Measurements from ENCODE around the gene WDPCP.
"Not testable (repeated sequence)": the region's sequence is repeated elsewhere in the genome, so short reads cannot be mapped to it uniquely, and the experiment has no call there.

The WDPCP gene

DNA sequence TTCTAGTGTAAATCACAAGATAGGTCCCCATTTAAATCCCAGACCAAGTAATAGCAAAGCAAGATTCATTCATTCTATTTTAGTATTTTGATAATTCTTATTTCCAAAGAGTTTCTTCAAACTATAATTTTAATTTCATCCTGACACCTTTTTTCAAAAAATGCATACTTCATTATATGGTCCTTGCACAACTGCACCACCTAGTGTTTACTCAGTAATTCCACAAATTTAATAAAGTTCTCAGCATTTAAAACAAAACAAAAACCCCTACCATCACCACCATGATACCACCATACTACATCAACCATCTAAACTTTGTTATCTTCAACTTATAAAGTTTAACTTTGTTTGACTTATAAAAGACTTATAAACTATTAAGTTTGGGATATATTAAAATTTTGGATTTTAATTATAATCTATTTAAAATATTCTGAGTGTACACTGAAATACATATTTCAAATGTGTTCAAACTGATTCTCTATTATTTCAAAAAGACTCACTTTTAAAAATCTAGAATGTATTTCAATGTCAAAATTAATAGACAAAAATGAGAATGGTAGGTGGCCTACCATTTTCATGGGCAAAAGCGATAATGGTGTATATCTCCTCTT lies 44.2 kb downstream of the WDPCP start:
- no peak for DNase-seq (ENCODE audit: low read depth in 2 of 2)

DNA sequence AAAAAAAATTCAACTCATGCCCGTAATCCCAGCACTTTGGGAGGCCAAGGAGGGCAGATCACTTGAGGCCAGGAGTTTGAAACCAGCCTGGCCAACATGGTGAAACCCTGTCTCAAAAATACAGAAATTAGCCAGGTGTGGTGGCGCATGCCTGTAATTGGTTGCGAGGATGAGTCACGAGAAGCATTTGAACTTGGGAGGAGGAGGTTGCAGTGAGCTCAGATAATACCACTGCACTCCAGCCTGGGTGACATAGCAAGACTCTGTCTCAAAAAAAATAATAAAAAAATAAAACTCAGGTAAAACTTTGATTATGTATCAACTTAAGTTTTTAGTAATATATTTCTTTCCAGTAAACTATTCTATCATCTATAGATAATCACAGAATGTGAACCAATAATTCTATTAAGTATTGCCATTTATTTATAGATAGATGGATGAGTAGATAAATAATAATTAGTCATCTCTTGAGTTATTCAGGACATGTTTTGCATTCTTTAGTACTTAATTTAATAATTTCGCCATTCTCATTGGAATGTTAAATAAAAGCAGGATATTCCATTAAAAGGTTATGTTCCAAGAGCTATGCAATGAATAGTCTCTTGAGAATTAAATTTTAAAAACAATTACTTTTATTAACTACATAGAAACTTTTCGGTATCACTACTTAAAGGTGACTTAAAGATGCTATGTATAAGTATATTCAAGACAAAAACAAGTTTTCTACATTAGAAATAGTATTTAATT lies 48.7 kb downstream of the WDPCP start:
- no peak for DNase-seq (ENCODE audit: low read depth in 2 of 2)

DNA sequence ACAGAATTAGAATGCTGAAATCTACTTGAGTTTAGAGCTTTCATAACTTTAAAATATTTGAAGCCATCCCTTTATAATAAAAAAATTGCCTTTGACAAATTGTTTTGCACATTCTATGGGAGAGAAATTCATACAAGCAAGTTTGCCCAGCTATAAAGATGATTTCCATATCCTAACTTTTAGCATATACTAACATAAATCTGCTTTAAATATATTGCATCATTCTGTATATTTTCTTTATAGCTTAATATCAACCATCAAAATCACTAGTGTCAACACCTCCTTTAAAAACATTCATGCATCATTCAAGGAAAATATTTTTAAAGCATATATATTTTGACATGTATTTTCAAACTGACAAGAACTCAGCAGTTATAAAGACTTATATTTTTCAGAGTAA lies 49.9 kb downstream of the WDPCP start:
- no peak for DNase-seq (ENCODE audit: low read depth in 2 of 2)

DNA sequence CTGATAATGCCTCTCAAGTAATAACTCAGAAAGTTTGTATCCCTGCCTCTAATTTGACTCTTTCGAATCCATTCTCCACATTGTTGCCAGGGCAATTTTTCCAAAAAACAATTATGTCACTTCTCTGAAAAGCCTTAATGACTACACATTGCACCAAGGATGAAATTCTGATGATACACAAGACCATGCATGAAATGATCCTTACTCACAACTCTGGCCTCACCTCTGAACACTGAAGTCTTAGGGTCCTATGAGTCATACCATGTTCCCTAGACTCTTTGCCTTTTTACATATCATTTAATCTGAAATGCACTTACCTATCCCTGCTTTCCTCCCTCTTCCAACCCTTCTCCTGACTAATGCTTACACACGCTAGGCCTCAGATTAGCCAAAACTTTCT lies 51.0 kb downstream of the WDPCP start:
- DNase-seq (ENCODE audit: low read depth in 2 of 2), result no peak

DNA sequence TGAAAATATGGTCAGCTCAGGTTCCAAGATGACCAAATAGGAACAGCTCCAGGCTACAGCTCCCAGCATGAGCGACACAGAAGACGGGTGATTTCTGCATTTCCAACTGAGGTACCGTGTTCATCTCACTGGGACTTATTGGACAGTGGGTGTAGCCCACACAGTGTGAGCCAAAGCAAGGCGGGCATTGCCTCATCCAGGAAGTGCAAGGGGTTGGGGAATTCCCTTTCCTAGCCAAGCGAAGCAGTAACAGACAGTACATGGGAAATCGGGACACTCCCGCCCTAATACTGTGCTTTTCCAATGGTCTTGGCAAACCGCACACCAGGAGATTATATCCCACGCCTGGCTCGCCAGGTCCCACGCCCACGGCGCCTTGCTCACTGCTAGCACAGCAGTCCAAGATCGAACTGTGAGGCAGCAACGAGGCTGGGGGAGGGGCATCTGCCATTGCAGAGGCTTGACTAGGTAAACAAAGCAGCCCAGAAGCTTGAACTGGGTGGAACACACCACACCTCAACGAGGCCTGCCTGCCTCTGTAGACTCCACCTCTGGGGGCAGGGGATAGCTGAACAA lies 57.5 kb downstream of the WDPCP start:
- no peak for DNase-seq (ENCODE audit: low read depth in 2 of 2)

DNA sequence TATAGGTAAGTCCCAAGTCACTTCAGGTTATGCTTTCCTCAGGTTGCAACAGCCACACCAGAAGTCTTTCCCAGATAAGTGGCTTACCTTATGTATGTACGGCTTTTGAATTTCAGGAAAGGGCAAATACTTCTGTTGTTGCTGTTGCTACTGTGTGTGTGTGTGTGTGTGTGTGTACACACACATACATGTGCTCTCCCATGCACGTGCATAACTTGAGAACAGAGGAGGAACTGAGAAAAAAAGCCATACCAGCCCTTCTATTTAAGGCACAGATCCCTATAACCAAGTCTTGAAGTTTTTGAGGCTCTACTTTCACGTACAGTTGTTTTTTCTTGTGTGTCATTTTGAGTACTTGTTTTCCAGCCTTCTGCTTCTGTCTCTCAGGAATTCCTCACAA lies 62.4 kb downstream of the WDPCP start:
- DNase-seq (ENCODE audit: low read depth in 2 of 2), result no peak

DNA sequence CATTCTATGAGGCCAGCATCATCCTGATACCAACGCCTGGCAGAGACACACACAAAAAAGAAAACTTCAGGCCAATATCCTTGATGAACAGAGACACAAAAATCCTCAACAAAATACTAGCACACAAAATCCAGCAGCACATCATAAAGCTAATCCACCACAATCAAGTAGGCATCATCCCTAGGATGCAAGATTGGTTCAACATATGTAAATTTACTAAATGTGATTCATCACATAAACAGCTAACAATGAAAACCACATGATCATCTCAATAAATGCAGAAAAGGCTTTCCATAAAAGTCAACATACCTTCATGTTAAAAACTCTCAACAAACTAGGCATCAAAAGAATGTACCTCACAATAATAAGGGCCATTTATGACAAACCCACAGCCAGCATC lies 65.3 kb downstream of the WDPCP start:
- DNase-seq (ENCODE audit: low read depth in 2 of 2), result no peak

DNA sequence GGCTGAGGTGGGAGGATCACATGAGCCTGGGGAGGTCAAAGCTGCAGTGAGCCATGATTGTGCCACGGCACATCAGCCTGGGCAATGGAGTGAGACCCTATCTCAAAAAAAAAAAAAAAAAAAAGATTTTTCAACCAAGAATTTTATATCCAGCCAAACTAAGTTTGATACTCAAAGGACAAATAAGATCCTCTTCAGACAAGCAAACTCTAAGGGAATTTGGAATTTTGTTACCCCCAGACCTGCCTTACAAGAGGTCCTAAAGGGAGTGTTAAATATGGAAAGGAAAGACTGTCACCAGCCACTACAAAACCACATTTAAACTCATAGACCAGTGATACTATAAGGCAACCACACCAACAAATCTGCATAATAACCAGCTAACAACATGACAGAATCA lies 67.5 kb downstream of the WDPCP start:
- DNase-seq (ENCODE audit: low read depth in 2 of 2), result no peak

DNA sequence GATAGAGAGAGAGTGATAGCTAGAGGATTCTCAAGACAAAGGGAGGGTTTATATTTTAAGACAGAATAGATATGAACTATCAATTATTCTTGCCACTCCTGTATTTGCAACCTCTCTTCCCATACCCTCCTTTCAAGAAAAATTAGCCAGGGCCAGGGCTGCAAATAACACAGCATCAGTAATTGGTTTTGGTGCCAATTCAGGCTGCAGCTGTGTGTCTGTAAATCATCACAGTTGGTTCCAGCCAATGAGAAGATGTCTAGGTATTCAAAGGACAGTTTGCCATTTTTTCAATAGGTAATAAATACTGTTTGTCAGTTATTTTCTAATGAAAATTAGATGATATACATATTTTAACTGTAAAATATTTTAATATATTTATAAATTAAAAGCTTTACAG lies 73.5 kb downstream of the WDPCP start:
- DNase-seq (ENCODE audit: low read depth in 2 of 2), result no peak

DNA sequence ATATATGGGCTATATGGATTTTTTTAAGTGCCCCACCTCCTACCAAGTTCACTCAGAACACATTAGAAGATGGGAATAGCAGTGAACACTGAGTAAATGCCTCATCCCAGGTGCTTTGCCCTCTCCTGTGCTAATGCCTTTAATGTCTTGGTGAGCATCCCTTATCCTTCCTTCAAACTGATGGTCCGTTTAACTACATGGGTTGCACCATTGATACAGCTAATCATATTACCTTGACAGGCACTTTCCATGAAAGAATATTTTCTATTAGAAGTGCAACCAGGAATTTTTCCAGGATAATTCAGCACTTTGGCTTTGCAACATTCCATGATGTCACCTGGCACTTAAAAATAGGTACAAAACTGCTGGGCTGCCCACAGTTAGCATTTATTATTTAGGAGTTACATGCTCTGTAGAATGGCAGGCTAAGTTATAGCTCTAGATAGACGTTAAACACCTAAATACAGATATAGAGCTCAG lies 74.0 kb downstream of the WDPCP start:
- DNase-seq (ENCODE audit: low read depth in 2 of 2), result no peak

DNA sequence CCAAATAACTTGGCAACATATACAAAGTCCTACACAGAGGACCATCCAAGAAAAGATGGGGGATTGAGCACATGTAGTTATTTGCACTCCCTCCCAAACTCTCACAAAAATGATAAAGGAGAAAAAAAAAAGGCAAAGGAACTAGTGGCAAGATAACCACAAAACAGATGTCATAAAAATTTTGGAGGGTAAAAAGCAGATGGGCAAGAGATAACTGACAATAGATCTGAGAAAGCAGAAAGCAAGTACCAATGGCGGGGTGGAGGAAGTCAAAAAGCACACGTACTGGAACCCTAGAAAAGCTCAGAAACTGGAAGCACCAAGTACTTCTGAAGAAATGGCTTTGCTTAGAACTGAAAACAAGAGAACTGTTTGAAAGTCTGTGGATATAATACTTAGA lies 82.0 kb downstream of the WDPCP start:
- no peak for DNase-seq (ENCODE audit: low read depth in 2 of 2)

DNA sequence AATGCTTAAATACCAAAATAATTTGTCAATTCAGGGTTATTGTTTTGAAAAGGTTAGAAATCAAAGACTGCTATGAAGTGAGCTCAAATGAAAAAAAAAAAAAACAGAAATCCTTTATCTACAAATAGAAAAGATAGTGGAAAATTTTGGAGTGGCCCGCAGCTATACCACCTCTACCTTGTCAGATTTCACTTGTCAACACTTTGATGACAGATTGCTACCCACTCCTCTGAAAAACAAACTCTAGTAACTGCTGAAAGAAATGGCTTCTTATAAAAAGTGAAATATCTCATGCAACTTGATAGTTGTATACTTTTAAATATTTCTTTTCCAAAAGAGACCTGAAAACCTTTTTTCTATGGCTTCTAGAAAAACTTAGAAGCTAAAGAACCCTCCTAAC lies 84.5 kb downstream of the WDPCP start:
- DNase-seq (ENCODE audit: low read depth in 2 of 2), result no peak

DNA sequence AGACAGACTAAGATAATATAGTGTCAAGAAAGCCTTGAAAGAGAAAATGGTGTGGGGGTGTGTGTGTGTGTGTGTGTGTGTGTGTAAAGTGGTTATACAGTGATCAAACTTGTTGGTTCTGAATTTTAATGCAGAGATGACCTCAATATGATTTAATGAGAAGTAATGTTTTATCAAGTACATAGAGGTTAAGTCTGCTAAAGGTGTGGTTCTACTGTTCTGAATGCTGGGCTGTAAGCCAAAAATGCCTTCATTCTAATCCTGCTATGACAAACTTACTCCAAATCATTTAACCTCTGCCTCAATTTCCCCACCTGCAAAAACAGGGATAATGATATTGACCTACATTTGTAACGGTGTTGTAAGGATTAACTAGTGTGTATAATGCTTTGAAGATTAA lies 87.9 kb downstream of the WDPCP start:
- DNase-seq (ENCODE audit: low read depth in 2 of 2), result no peak

DNA sequence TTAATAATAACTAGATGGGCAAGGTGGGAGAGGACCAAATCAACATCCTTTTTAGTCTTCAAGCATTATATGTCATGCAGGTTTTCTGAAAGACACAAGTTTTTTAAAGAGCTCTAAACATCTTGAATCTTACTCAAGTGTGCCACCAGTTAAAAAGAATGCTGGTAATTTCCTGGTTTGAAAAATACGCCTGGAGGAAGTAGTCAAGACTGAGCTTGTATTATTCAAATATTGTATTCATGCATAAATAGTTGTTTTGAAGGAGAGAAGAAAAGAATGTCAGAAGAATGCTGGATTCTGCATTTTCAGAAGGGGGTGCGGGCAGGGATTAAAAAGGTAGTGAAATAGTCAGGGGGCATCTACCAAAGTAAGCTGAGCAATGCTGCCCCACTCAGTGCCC lies 90.7 kb downstream of the WDPCP start:
- no peak for DNase-seq (ENCODE audit: low read depth in 2 of 2)

DNA sequence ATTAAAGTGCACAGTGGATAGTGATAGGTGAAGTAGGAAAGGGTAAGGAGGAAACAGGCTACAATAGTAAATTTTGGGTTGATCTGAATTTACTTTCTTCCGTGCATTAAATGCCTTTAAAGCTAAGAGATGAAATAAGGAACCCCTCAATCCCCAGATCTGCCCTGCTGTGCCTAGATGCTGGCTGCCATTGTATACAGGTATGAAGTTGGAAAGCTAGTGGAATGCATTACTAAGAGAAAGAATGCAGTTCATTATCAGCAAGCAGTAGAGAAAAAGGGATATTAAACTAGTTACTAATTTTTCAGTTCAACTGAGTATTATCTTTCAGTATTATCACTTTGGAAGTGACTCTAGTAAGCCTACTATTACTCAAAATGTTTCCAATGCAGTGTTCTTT lies 93.3 kb downstream of the WDPCP start:
- DNase-seq (ENCODE audit: low read depth in 2 of 2), result no peak

DNA sequence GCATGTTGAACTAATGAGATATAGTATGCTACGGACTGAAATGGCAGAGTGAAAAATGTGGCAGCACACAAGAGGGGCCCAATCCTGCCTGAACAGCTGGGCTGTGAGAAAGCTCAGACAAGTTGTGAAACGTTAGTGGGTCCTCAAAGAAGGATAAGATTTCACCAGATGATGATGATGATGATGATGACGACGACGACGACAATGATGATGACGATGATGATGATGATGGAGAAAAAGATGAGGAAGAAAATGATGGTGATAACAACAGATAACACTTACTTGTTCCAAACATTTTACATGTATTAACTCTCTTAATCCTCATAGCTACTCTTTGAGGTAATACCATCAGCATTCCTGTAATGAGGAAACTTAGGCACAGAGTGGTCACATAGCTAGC lies 94.2 kb downstream of the WDPCP start:
- no peak for DNase-seq (ENCODE audit: low read depth in 2 of 2)

DNA sequence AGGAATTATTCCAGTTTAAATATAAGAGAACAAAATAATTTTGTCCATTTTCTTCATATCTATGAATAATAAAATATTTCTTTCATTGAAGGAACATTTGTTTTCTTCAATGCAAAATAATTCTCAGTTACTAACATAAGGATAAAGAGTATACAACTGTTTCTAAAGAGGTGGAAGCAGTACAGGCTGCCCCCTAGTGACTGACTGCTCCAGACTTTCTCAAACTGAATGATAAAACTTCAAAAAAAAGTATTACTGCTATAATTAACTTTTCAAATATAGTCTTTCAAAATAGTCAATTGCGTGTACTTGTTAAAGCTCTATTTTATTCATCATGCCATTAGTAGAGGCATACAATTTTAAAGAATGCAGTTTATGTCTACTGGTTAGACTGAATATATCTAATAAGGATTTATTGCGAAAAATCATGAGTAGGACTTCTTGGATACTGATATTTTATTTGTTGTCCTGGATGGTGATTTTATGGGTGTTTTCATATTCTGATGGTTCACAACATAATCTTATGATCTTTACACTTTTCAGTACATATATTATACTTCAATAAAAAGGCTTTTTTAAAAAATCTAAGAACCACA lies 100.1 kb downstream of the WDPCP start:
- no peak for DNase-seq (ENCODE audit: low read depth in 2 of 2)

DNA sequence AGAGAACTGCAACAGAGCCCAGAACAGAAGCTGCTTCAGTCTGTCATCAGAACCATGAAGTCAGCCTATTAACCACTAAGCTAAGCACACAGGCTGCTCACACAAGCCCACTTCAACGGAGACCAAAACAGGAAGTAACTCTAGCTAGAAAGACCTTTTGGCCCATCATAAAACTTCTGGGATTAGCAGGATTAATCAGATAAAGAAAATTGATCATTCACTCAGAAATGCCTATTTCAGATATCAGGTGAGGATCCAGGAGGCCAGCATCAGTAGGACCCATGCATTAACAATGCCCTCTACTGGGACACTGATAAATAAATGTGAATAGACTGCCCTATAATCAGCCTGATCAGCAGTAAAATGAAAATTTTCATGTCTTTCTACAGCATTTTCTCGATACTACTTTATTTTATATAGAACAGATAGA lies 101.4 kb downstream of the WDPCP start:
- DNase-seq (ENCODE audit: low read depth in 2 of 2), result no peak

DNA sequence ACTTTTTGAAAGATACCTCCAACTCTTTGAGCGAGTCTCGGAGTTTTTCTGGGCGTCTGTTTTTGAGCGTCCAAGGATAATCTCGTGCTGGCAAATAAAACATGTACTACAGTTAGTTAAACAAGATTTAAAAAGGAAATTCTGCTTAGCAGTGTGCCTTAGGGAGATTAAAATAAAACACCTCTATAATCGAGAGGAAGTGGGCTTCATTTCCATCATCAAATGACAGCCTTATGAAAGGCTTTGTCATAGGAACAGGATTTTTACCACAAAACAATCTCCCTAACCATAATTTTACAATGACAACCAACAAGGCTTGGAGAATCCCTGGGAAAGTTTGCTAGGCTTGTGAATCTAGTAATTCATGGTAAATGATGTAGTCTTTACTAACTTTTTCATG lies 103.4 kb downstream of the WDPCP start:
- DNase-seq (ENCODE audit: low read depth in 2 of 2), result no peak

DNA sequence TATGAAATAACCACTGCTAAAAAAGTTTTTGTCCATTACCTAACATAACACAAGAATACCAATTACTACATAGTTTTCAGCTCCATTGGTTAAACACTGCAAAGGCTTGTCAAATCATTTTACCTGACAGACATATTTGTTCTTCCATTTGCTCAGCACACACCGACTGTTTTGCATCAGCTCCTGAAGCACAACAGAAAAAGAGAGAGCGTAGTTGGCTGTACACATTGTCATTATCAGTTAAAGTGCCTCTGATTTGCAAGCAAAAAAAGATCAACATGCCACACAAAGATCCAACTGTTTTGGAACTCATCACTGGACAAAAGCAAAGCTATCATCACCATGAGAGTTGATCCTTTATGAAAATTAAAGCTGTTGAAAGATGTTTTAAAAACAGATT lies 103.8 kb downstream of the WDPCP start:
- no peak for DNase-seq (ENCODE audit: low read depth in 2 of 2)

DNA sequence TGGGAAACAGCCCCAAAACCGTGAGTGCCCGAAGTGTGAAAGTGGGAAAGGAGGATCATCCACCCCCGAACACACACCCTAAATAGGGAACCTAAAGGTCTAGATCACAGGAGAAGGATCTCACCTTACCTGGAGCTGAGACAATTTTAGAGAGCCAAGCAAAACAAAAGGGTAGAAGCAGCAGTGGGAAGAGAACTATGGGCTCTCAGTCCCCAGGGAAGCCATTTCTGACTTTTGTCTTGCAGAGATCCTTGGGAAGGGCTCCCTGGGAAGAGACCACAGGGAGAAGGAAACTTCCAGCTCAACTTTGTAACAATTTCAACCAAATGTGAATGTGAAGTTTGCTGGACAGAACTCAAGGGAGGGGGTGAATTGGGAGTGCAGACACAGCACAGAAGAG lies 110.6 kb downstream of the WDPCP start:
- DNase-seq (ENCODE audit: low read depth in 2 of 2), result no peak

DNA sequence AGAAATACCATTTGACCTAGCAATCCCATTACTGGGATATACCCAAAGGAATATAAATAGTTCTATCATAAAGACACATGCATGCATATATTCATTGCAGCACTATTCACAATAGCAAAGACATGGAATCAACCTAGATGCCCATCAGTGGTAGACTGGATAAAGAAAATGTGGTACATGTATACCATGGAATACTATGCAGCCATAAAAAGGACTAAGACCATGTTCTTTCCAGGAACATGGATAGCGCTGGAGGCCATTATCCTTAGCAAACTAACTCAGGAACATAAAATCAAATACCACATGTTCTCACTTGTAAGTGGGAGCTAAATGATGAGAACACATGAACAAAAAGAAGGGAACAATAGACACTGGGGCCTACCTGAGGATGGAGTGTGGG lies 119.0 kb downstream of the WDPCP start:
- not testable (repeated sequence) for DNase-seq (ENCODE audit: low read depth in 2 of 2)

DNA sequence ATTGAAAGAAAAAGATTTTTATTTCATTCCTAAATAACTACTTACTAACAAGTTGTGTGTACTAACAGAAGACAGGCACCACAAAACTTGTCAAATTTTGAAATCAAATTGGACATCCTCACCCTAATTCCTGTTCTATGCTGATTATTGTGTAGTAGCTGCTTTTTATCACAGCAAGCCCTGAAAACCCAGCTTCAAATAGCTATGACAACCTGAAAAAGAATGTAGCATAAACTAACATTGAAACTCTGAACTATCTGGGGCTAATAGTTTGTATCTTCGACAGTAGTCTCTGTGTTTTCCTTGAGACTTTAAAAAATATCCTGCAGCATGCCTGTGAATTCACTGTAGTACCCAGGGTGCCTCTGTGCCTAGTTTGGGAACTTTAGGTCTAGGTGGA lies 122.6 kb downstream of the WDPCP start:
- no peak for DNase-seq (ENCODE audit: low read depth in 2 of 2)

Data from stimulated activated CD8-positive, alpha-beta memory T cell treated with anti-CD3 and anti-CD28 coated beads, Interleukin-7, amount 100 ng/mL, for 1 hour (primary cell).